ENCODE data around the gene MAN2C1.
"Not testable (repeated sequence)": the region's sequence is repeated elsewhere in the genome, so short reads cannot be mapped to it uniquely, and the experiment has no call there.

MAN2C1 gene

DNA sequence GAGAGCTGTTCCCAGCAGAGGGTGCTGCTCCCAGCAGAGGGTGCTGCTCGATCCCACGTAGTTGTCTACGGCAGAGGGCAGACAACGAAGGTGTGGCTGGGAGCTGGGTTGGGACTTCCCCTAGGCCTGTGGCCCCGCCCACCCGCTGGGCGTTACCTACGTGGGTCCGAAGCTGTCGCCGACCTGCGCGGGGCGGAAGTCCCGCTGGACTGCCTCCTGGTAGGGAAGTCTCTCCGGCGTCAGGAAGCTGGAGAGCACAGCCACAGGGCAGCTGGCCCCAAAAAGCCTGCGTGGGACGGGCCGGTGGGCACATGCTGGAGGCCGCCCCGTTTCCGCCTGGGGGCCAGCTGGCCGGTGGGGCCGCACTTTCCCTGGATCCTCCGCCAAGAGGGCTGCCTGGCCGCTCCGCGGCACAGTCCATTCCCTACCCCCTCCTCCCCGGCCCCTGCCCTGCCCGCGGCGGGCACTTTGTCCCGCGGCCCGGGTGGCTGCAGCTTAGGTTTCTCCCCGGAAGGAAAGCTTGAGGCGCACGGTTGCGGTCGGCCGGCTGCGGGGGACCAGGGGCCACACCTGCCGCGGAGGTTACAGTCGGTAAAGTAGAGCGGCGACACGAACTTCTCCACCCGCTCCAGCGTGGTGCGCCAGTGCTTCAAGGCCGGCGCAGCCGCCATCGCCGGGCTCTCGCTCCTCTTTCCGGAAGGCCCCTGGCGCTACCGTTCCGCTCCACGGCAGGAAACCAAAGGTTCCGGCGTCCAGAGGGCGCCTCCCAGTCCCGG, at the start of gene MAN2C1:
MAN2C1 (minus strand) TSS at position 695 of the 776 bp plus-strand sequence; CDS start at position 671, 24 bp downstream.
- DNase-seq: peak; percentile 92

DNA sequence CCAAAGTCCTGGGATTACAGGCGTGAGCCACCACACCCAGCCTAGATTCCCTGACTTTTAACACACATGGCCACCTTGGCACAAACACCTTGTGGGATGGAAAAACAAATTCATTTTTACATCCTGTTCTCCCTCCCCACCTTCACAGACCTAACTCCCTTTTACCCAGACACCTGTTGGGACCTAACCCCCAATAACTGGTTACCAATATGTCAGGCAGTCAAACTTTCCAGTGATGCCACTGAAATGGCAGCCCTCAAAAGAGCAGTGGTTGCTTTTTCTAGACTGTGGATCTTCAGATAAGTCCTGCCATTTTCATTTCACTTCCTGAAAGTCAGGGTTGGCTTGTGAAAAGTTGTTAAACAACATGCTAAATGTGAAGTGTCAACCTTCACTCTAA, 48.2 kb upstream of the MAN2C1 start:
- no peak for DNase-seq

DNA sequence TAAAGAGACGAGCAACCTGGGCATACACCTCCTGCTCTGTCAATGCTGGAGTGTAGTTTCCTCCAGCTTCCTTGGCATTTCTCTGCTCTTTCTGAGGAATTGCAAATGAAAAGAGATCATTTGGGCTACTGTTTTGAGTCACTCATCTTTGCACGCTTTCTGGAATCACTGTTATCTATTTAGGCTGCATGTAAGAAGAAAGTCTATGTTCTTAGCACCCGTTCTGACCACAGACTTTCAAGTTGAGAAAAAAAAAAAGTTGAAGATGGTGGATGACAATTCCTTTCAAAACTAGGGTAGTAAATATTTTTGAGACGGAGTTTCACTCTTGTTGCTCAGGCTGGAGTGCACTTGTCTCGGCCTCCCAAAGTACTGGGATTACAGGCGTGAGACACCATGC, 41.8 kb upstream of the MAN2C1 start:
- no peak for DNase-seq

DNA sequence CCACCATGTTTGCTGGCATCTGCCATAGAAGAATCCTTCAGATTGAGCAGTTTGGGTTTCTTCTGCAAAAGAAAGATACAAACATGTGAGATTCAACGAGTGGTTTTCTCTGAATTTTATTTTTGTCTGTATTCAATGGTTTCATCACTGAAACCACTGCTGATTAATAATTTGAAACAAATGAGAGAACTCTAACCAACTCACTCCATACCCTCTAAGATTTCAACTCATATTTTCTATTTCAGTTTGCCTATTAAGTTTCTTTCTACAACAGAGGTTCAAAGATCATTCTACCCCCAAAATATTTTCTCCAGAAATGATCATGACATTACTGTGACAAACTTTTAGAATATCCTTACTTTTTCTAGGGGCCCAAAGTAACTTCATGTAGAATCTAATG, 38.7 kb upstream of the MAN2C1 start:
- DNase-seq: no peak

DNA sequence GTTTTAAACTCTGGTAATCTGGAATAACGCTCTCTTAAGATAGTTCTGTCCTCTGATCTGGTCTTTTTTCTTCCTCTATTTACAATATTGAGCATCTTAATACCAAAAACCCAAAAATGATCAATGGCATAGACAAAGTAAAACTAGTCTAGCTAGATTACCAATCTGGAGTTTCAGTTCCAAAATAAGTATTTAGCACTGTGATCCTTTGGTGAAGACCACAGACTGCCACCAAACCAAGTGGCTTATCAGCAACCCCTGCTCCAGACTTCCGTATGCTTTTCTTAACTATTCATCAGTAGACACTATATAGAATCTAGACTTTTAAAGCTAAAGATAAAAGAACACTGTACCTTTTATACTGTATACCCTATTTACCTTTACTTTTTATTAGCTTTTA, 35.5 kb upstream of the MAN2C1 start:
- no peak for DNase-seq

DNA sequence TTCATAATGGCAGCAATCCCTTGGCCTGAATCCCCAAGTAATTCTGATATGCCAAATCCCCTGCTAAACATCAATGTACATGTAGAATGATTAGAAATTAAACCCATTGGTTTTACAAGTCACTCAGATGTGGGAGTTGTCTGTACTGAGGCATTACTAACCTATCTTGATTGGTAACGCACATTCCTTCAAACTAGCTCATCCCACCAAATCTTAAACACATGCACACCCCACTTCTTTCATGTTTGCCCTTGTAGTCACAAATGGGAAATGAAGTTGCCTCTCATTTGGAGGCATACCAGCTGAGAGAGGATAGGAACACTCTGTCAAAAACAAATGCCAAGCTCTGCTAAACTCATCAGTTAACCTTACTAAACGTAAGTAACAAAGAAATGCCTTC, 29.1 kb upstream of the MAN2C1 start:
- DNase-seq: no peak

DNA sequence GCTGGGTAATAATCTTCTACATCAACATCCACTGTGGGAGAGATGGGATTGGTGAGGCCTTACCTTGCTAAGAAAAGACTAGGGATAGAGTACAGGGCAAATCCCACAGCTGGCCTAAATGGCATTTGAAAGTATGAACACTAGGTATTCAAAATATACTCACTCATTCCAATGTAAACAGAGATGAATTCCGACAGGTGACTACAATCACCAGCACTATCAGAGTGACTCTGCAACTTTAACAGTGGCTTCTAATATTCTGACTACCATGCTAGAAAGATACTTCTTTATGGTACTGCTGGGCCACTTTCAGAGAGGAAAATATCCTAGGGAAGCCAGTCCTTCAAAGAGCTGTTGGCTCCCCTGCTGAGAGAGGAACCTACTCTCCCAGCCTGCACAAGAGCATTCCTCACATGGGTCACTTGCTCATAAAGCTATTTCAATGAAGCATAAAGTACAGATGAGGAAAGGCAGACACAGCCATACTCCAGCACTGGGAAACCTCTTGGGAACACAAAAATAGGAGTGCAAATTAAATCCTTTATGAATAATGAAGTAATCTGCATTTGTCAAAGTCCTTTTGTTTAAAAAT, 21.5 kb upstream of the MAN2C1 start:
- no peak for DNase-seq

DNA sequence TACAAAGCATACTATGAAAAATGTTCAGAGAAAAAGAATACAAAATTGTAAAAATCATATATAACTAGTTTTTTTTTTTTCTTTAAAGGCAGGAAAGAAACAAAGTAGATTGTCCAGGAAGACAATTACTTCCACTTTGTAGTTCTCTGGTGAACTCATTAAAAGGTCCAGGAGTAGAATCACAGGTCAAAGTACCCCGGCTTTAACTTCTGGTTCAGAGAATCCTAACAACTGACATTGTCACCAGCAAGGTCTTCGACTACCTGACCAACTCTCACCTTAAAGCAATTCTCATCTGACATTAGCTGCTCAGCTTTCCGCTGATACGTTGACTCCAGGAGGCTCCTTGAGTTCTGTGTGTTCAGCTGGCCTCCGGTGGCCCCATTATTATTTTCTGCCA, 15.6 kb upstream of the MAN2C1 start:
- DNase-seq: not testable (repeated sequence)

DNA sequence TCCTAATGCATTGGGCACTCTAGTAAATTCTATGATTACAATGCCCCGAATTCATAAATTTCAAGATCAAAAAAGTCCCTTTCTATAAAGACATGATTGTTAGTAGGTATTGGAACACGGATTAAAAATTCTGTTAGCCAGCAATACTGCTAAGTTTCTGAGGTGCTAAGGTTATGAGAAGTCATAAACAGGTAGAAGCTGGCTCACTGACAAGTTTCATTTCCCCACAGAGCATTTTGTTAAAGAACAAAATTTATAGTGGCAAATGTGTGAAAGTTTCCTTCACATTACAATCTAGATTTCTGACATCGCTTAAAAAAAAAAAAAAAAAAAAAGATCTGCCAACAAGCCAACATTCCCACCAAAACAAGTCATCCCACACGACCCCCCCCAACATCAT, 12.4 kb upstream of the MAN2C1 start:
- DNase-seq: no peak

DNA sequence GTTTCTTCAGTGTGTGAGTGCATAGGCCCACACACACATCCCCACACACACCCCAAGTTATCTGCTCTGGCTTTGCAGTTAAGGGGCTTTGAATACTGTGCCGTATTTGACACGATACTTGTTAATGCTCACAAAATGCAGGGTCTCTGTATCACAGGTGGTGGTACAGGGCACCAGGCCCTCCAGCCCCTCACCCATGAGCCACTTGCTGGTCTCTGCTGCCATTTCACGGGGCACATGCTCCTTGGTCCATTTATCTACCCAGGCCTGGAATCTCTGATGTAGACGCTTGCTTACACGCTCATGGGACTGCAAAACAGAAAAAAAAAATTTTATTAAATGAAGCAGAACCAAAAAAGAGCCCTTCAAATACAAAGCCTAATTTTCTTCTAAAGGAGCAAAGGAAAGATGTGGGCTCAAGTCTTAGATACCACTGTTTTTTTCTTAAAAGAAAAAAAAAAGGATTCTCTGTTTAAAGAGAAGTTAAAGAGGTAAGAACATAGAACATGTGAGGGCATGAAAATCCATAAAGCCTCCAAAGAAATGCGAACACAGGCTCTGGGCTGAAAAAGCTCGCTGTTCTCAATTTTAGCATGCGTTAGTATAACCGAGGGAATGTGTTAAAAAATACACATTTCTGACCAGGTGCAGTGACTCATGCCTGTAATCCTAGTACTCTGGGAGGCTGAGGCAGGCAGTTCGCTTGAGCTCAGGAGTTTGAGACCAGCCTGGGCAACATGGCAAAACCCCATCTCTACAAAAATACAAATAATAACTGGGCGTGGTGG, 3.7 kb upstream of the MAN2C1 start:
- DNase-seq: no peak

DNA sequence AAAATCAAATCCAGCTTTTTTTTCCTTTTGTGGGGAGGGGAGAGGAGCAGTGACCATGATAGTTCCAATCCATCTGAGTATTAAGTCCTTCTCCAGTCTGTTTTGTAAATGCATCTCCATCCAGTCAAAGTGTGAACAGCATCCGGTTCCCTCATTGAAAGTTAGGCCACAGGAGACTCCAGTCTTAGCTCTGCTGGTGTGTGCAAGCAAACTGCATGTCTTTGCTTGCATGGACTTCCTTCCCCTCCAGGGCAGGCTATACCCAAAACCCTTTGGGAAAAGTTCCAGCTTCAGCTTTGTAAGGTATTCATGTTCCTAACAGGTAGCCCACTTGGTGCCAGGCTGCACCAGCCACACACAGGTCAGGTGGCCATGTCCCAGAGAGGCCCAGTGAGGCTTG, 3.1 kb upstream of the MAN2C1 start:
- DNase-seq: no peak

DNA sequence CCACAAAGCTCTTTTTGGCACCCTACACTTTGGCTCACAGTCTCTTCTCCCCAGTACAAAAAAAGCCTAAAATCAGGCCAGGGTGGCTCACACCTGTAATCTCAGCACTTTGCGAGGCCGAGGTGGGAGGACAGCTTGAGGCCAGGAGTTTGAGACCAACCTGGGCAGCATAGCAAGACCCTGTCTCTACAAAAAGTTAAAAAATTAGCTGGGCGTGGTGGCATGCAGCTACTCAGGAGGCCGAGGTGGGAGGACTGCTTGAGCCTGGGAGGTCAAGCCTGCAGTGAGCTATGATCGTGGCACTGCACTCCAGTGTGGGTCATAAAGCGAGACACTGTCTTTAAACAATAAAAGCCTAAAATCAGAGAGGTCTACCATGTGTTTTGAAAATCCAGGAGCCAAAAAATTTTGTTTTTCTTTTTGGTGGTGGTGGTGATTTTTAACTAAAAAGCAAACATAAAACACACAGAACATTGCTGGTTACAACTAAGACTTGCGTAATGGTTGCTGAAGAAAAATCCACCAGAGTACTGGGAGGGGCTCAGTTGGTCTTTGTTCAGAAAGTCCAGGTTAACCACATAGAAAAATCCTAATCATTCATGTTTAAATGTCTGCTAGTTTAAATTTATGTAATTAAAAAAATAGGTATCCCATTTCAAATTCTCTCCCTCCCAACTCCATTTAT, 1.6 kb upstream of the MAN2C1 start:
- no peak for DNase-seq

DNA sequence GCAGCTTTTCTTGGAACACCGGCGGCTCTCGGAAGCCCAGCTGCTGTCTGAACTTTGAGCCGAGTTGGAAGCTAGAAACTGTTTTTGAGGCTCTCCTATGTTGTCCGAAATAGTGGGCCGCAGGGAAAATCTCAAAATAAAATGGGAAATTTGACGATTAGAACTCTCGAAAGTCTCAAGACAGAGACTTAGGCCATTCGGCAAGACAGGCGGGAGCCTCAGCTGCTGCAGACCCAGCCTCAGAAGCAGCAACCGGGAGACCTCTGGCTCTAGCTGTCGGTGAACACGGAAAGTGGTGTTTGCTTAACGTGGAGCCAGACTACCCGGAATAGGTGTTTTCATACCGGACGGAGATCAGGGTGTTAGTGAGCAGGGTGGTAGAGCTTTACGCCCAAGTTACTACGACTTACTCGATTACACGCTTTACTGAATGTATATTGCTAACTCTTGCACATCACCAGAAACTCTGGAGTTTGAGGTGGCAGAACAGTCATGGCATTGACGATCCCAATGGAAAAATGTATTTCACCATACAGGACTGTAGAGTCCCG, 357 bp upstream of the MAN2C1 start:
- DNase-seq: no peak

DNA sequence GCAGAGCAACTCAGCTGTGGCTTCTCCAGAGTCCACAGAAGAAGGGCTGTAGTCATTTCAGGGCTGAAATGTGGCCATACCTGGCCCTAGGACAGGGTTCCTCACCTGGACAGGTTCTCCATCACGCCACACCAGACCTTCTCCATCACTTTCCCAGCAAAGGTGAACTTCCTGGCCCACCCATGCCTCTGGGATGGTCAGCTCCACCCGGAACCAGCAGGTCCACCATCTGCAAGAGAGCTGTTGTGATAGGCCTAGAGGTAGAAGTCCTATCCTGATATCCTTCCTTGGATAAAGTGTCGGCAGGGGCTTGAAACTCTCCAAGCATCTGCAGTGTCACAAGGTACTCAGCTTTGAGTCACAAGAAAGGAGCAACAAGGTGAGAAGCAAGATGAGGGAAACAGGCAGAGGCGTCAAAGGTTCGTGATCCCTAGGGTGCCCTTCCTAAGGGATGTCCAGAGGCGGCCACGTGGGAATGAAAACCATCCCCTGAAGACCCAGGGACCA, 948 bp downstream of the MAN2C1 start:
- DNase-seq: no peak

DNA sequence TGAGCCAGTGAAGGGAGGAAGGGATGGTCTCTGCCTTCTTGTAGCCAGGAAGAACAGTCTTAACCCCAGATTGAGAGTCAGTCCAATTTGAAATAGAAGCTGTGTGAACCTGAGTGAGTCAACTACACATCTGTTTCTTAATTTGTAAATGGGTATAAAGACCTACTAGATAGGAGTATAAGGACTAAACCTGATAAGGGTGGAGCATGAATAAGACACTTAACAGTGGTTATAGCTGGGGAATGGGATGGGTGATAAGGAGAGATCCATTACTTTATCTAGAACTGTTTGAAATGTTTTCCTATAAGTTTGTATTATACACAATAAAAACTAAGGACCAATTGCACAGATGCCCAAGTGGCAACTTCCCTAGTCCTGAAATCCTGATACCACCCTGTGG, 1.4 kb downstream of the MAN2C1 start:
- no peak for DNase-seq

DNA sequence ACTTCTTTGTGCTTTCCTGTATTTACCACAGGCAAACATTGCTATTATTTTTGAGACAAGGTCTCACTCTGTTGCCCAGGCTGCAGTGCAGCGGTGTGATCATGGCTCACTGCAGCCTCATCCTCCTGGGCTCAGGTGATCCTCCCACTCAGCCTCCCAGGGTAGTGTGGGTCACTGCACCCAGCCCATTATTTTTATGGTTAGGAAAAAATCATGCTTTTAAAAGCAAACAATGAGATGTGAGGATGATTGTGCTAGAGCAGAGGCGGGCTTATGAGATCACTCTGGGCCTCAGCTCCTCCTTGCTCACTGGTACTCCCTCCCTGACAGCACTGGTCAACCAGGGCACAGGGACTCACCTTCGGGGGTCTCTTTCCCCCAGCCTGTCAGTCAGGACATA, 2.2 kb downstream of the MAN2C1 start:
- no peak for DNase-seq

DNA sequence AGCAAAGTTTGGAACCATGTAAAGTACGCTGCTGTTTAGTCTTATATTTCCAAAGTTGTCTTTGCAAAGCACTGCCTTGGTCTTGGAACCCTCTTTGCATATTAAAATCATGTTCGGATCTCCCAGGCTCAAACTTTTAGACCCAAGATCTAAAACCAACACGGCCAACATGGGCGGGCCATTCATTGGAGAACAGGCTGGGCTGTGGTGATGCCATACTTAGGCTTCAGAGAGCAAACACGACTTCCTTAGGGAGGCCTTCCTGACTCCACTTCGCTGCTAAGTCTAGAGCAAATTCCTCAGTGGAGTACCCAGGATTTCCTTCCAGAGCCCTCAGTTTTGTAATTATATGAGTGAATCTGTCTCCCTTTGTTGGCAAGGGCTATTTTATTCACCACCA, 3.5 kb downstream of the MAN2C1 start:
- DNase-seq: no peak

DNA sequence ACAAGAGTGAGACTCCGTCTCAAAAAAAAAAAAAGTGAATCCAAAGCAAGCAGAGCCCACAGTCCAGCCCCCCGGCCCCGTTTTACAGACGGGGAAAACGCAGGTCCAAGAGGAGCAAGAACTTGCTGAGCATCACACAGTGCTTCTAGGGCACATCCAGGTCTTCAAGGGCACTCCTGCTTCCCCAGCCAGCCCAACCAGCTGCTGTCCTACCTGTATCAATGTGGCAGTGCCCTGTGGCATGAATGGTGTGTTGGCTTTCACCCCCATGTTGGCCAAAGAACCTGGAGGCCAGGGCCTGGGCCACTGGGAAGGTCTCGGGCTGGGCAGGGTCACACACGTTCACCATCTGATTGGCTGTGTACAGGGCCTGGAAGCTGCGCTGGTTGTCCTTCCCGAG, 4.6 kb downstream of the MAN2C1 start:
- DNase-seq: no peak

DNA sequence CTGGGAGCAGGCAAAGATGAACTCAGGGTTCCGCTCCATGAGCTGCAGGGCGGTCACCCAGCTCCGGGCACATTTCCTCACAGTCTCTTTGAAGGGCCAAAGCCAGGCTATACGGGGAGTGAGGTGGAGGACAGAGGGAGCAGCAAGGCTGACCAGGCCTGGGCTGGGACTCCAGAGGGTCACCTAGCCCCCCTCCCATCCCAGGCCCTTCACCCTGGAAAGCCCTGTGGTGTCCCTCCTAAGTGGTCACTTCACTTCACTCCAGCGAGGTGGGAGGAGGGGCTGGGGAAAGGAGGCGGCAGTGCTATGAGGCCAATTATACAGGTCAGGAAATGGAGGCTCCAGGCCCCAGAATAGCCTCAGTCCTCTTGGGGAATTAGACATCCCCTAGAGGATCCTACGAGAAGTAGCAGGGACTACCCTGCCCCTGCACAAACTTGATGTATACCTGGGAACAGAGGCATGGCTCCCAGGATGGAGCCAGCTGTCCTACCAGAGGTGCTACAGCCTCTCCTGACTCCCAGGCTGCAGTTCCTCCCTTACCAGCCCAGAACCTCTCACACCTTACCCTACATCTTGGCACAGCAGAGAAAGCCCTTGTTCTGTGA, 5.7 kb downstream of the MAN2C1 start:
- DNase-seq: no peak

DNA sequence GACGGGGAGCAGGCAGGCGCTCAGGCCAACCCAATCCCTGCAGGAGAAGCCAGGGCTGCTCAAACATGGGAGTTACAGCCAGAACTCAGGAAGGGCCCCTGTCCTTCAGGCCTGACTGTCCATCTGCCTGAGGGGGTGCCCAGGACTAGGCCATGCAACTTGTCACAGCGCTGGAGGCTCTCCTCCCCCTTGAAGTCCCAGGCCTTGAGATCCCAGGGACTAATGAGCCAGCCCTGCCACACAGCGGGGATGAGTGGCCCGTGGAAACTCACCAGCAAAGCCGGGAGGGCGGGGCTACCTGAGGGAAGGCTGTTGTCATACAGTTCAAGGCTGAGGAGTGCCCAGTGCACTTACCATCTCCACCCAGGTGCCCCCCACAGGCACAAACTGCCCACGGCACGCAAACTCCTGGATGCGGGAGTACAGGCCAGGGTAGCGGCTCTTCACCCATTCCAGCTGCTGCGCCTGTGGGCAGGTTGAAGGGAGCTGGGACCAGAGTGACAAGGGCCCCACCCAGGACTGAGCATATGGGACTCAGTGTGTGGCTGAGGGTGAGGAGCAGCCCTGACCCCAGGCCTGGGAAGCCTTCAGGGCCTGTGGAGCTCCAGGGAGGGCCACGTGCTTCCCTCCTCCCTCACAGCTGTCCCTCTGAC, 6.3 kb downstream of the MAN2C1 start:
- DNase-seq: no peak

DNA sequence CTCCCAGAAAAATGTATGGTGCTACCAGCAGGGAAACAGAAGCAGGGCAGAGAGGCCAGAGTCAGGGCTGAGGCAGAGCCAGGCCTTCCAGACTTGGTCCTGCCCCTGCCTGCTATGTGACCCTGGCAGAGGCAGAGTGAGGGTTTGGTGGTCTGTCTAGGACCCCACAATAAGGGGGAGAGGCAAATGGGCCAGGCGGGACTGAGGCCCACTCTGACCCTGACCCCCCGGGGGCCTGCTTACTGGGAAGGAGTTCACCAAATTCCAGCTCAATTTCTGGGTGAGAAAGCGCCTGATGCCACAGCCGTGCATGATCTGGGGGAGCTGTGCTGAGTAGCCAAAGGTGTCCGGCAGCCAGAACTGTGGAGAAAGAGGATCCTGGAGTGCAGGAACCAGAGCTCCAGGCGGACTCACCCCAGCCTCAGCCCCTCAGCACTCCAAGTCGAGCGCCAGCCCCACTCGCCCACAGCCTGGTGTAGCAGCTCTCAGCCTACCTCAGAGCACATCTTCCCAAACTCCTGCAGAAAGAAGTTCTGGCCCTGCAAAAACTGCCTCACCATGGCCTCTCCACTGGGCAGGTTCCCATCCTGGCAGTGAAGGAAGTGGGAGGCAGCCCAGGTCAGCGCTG, 6.9 kb downstream of the MAN2C1 start:
- DNase-seq: no peak
